ENCODE data around the gene GRID1.

DNA sequence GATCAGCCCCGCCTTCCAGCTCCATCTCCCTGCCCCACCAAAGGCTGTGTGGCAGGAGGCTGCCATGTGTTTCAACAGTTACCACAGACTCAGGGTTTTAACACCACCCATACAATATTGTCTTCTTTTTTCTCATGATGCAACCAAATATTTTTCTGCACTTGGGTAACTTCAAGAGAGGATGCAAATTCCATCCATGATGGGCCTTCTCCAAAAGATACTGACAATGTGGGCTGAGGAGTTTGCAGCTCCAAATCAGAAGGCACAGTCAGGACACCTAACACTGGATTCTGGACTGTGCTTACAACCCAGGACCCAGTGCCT is 347.9 kb downstream of the GRID1 start:
- TF ChIP-seq, protein P1, sequence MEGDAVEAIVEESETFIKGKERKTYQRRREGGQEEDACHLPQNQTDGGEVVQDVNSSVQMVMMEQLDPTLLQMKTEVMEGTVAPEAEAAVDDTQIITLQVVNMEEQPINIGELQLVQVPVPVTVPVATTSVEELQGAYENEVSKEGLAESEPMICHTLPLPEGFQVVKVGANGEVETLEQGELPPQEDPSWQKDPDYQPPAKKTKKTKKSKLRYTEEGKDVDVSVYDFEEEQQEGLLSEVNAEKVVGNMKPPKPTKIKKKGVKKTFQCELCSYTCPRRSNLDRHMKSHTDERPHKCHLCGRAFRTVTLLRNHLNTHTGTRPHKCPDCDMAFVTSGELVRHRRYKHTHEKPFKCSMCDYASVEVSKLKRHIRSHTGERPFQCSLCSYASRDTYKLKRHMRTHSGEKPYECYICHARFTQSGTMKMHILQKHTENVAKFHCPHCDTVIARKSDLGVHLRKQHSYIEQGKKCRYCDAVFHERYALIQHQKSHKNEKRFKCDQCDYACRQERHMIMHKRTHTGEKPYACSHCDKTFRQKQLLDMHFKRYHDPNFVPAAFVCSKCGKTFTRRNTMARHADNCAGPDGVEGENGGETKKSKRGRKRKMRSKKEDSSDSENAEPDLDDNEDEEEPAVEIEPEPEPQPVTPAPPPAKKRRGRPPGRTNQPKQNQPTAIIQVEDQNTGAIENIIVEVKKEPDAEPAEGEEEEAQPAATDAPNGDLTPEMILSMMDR (IDR thresholded peaks at IDR 0.05 in 8 of 11, conservative IDR thresholded peaks at IDR 0.05 in 3 of 11), result no peak
- TF ChIP-seq POLR2A (IDR thresholded peaks at IDR 0.05) (no peak), POLR2AphosphoS5 (IDR thresholded peaks at IDR 0.05) (no peak)
